ENCODE measurements around the gene RBM15B.

The RBM15B gene

GRCh38 chr3:51378065-51378464 lies 13.0 kb upstream of the RBM15B start:
- H3K4me3 ChIP-seq (replicated peaks; ENCODE audit: low read depth, low read length): no peak overlapping the region
- no peak for TF ChIP-seq CTCF (IDR thresholded peaks at IDR 0.05; ENCODE audit: low read length, missing control alignments)
- no peak for DNase-seq (ENCODE audit: low read depth)

- no peak for TF ChIP-seq CTCF (IDR thresholded peaks at IDR 0.05; ENCODE audit: low read length, missing control alignments)
- H3K4me3 ChIP-seq (replicated peaks; ENCODE audit: low read depth, low read length): no peak overlapping the region
Observed at GRCh38 chr3:51378726-51379125, 12.4 kb upstream of the RBM15B start.

GRCh38 chr3:51379301-51379700 lies 11.8 kb upstream of the RBM15B start:
- TF ChIP-seq CTCF (IDR thresholded peaks at IDR 0.05; ENCODE audit: low read length, missing control alignments): no peak
- H3K4me3 ChIP-seq (replicated peaks; ENCODE audit: low read depth, low read length): no peak overlapping the region
- DNase-seq (ENCODE audit: low read depth): no peak

More at GRCh38 chr3:51378726-51379125, 12.4 kb upstream of the RBM15B start:
- DNase-seq (ENCODE audit: low read depth): no peak

- DNase-seq (ENCODE audit: low read depth): no peak
- H3K4me3 ChIP-seq (replicated peaks; ENCODE audit: low read depth, low read length): no peak overlapping the region
- TF ChIP-seq CTCF (IDR thresholded peaks at IDR 0.05; ENCODE audit: low read length, missing control alignments): no peak
Observed at GRCh38 chr3:51379746-51380455, 11.2 kb upstream of the RBM15B start.

- no peak overlapping the region for H3K4me3 ChIP-seq (replicated peaks; ENCODE audit: low read depth, low read length)
- no peak for TF ChIP-seq CTCF (IDR thresholded peaks at IDR 0.05; ENCODE audit: low read length, missing control alignments)
- DNase-seq (ENCODE audit: low read depth): no peak
Observed at GRCh38 chr3:51380601-51381332, 10.3 kb upstream of the RBM15B start.

GRCh38 chr3:51381333-51381705 lies 9.8 kb upstream of the RBM15B start:
- no peak for TF ChIP-seq CTCF (IDR thresholded peaks at IDR 0.05; ENCODE audit: low read length, missing control alignments)
- DNase-seq (ENCODE audit: low read depth): no peak
- H3K4me3 ChIP-seq (replicated peaks; ENCODE audit: low read depth, low read length): no peak overlapping the region
